GM12892 (cell line): ENCODE results near the gene ZP4.

Source experiments
- DNase-seq: peaks from one replicate; pipeline ENCODE4 v3.0.0; 2011; ENCODE audit not compliant: insufficient read length
- FAIRE-seq: peaks from 2 replicates; lab custom pipeline; 2011; peaks lifted over from hg19 to GRCh38; lab: Jason Lieb, UNC
- POLR2A ChIP-seq: IDR thresholded peaks from 2 replicates; pipeline ENCODE4 v1.6.1; 2011; ENCODE audit warnings: low read depth, low read length, control low read depth
- POLR2AphosphoS5 ChIP-seq: IDR thresholded peaks from 2 replicates; pipeline ENCODE4 v1.6.1; 2011; ENCODE audit warnings: low read depth, low read length, control low read depth
- TAF1 ChIP-seq: IDR thresholded peaks from 2 replicates; pipeline ENCODE4 v1.6.1; 2011; ENCODE audit warnings: low read depth, mild to moderate bottlenecking, control low read depth, low read length, borderline replicate concordance

ZP4 gene

DNA sequence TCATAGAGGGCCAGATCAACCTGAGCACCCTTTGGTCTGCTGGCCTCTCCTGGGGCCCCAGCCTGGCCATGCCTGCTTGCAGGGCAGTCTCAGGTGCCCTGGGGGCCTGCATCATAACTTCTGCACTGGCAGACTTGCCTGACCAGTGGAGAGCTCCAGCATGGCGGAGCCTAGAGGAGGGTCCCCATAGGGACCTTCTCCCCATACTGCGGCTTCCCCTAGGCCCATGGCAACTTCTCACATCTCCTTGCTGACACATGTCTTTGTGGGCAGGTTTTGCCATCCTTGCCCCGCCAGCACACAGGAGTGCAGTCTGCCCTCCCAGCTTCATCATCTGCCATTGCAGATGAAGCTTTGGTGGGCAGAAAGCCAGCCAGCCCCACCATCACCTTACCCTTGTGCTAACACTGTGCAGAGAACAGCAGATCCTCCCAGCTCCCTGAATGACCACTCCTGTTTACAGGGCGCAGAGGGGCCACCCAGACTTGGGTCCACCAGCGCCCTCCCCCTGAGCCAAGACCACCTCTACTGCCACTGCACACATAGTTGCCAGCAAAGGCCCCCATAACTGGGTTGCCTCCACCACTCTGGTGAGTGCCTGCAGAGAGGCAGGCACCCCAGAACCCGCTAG is 51.7 kb downstream of the ZP4 start:
- no peak for TF ChIP-seq POLR2AphosphoS5
- TF ChIP-seq POLR2A = no peak
- no peak for TF ChIP-seq TAF1
- FAIRE-seq (no peak), DNase-seq (no peak)

DNA sequence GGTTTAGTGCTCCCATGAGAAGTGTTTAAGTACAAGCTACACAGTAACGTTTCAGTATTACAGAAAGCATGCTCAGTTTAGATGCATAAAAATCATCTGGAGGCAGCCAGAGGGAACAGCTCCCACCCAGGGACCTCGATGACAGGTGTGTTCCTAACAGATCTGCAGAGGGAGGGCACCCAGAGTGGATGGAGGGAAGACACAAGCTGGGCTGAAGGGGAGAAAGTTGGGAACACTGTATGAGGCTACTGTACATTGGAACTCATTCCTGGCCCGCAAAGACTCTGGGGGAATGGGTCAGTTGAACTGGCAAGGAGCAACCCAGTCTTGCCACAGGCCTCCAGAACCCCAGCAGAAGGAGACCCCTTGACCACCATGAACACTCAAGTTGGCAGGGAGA is 52.4 kb downstream of the ZP4 start:
- DNase-seq (no peak), FAIRE-seq (no peak)
- TF ChIP-seq TAF1 (no peak), POLR2A (no peak), POLR2AphosphoS5 (no peak)

DNA sequence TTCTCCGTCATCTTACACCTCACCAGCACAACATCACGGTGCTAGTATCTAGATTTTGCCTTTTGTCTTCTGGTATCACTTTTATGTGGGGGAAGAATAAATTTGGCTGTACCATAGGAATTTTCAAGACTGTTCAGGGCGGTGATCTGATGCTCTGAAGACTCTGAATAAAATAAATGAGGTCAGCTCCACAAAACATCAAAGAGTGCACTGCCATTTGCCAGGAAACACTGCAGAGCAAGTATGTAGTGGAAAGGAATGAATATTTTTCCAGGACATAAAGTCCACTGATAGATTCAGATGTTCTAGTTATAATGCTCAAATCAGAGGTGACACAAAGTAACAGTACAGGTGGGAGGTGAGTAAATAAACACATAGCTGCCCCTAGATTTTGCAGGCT is 56.3 kb downstream of the ZP4 start:
- FAIRE-seq (no peak), DNase-seq (no peak)
- TF ChIP-seq POLR2AphosphoS5 = no peak
- TF ChIP-seq POLR2A = no peak
- no peak for TF ChIP-seq TAF1

DNA sequence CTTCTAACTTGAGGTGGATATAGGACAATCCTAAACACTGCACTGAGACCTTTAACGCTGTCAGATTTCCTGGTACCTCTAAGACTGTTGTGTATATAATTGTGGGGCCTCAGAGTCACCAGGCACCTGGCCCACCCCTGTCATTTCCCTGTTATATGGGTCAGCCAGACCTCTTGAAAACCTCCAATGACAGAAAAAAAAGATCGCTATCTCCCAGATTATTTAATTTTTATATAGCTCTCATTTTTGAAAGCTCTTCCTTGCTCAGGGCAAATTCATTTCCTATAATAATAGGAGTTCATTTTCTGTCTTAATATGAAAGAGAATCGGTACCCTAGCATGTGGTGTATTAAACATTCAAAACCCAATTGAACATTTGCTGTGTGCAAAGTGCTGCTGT is 56.7 kb downstream of the ZP4 start:
- FAIRE-seq = no peak
- no peak for TF ChIP-seq TAF1
- TF ChIP-seq POLR2AphosphoS5 = no peak
- TF ChIP-seq POLR2A = no peak
- no peak for DNase-seq

DNA sequence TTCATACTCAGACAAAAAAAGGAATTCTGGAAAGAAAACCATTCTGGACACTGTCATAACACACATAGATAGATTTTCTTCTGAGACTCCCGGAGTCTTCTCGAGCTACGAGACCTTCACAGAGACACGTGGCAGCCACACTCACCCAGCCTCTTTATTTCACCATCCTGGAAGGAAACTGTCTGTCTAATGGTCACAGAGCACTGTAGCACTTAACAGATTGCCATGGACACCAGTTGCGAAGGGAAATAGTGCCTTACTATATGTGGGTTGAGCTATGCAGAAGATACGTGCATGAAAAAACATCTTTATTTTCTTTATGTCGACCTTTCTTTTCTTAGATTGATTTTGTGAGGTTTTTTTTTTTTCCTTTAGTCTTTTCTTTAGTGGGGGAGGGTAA is 57.9 kb downstream of the ZP4 start:
- no peak for DNase-seq

More for the DNA sequence above, 57.9 kb downstream of the ZP4 start:
- no peak for FAIRE-seq
- TF ChIP-seq POLR2AphosphoS5 (no peak), POLR2A (no peak), TAF1 (no peak)
